GF-D8 (cell line): Measurements from ENCODE around the gene KRT6B.
"Not testable (repeated sequence)": the region's sequence is repeated elsewhere in the genome, so short reads cannot be mapped to it uniquely, and the experiment has no call there.

Source experiments
- DNase-seq: peaks from one replicate; lab custom pipeline; 2025; lab: John Stamatoyannopoulos, UW

Gene KRT6B

GRCh38 chr12:52469853-52470252 lies 17.9 kb upstream of the KRT6B start:
- no peak for DNase-seq

- DNase-seq: no peak
Observed at GRCh38 chr12:52464897-52465296, 13.0 kb upstream of the KRT6B start.

- DNase-seq: no peak
Observed at GRCh38 chr12:52461693-52462092, 9.7 kb upstream of the KRT6B start.

GRCh38 chr12:52458861-52459260 lies 6.9 kb upstream of the KRT6B start:
- DNase-seq: no peak

- no peak for DNase-seq
Observed at GRCh38 chr12:52455821-52456220, 3.9 kb upstream of the KRT6B start.

- no peak for DNase-seq
Observed at GRCh38 chr12:52454411-52455201, 2.7 kb upstream of the KRT6B start.

GRCh38 chr12:52448228-52448627 lies 3.7 kb downstream of the KRT6B start:
- DNase-seq: no peak

- DNase-seq: not testable (repeated sequence)
Observed at GRCh38 chr12:52447196-52447595, 4.8 kb downstream of the KRT6B start.

- no peak for DNase-seq
Observed at GRCh38 chr12:52446367-52447045, 5.4 kb downstream of the KRT6B start.

GRCh38 chr12:52445876-52446275 lies 6.1 kb downstream of the KRT6B start:
- no peak for DNase-seq

GRCh38 chr12:52444647-52445595 lies 7.0 kb downstream of the KRT6B start:
- DNase-seq: no peak

- DNase-seq: no peak
Observed at GRCh38 chr12:52443966-52444365, 8.0 kb downstream of the KRT6B start.

- no peak for DNase-seq
Observed at GRCh38 chr12:52442600-52443061, 9.3 kb downstream of the KRT6B start.

- no peak for DNase-seq
Observed at GRCh38 chr12:52441320-52441911, 10.5 kb downstream of the KRT6B start.

GRCh38 chr12:52440821-52441319 lies 11.1 kb downstream of the KRT6B start:
- no peak for DNase-seq

- DNase-seq: no peak
Observed at GRCh38 chr12:52439845-52440244, 12.1 kb downstream of the KRT6B start.

GRCh38 chr12:52439420-52439819 lies 12.5 kb downstream of the KRT6B start:
- no peak for DNase-seq

GRCh38 chr12:52438305-52439301 lies 13.3 kb downstream of the KRT6B start:
- no peak for DNase-seq

- no peak for DNase-seq
Observed at GRCh38 chr12:52437508-52437907, 14.4 kb downstream of the KRT6B start.

- DNase-seq: no peak
Observed at GRCh38 chr12:52436828-52437474, 15.0 kb downstream of the KRT6B start.
